GM19397 (cell line): ENCODE results near the gene POMGNT2.
"Not testable (repeated sequence)": the region's sequence is repeated elsewhere in the genome, so short reads cannot be mapped to it uniquely, and the experiment has no call there.

Experiments
- ATAC-seq: cut with Tn5 transposase; IDR thresholded peaks from one replicate; pipeline ENCODE4 v1.9.1; 2021; ENCODE audit warnings: mild to moderate bottlenecking, moderate library complexity; ENCODE audit not compliant: unreplicated experiment

The POMGNT2 gene

DNA sequence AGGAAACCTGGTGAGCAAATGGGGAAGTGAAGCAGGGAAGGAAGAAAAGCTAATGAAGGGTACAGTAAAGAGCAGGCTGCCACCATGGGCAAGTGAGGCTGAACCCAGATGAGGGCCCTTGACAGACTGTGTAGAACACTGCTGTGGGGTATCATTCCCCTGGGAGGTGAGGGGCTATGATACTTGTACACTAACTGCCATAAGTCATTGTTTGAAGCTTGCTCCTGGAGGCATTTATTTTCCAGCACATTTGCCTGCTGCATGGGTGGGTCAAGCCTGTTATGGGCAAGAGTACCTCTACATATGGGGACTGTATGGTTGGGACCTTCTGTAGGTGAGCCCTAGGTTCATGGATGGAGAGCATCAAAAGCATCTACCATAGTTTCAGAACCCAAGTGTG lies 57.4 kb downstream of the POMGNT2 start:
- ATAC-seq: no peak

GRCh38 chr3:43046583-43046982 lies 59.3 kb downstream of the POMGNT2 start:
- ATAC-seq: no peak

- ATAC-seq: not testable (repeated sequence)
Observed at GRCh38 chr3:43045079-43045478, 60.8 kb downstream of the POMGNT2 start.

DNA sequence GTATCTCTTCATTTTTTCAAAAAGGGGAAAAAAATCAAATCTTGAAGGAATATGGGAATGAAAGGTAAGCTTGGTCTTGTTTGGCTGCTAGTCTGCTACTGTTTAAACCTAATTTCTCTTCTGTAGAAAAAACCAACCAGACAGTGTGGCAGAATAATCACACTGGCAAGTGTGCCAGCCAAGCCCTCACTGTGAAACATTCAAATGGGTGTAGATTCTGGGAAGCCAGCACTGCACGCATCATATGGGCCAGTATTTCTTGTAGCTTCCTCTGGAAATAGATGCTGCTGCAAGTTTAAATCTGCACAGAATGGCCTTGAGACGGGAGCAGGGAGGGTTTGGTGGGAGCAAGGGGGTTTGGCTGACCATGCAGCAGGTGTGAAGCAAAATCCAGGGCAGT lies 62.1 kb downstream of the POMGNT2 start:
- no peak for ATAC-seq

DNA sequence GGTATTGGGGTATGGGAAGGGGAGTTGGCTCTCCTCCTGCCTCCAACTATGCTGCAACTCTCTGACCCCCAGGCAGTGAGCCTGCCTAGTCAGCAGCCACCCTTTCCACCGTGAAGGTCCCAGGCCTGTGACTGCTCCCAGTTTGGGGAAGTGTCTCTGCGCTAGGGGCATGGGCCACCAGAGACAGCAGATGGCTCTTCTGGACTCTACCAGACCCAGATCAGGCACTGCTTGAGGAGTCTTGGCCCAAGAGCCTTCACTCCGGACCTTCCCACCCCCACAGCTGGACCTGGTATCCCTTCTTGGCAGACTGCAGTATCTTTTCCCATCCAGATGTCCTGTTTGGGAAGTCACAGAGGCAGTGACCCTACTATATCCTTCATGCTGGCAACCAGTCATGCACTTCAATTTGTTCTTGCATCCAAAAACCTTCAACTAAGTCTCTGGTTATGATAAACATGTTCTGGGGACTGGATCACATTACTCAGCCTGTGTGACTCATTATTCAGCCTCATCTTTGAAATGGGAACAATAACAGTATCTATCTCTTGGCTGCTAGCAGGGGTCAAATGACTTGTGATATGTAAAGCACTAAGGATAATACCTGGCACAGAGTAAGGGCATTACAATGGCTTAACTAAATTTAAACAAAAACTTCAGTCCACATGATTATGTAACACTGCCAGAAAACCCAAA lies 62.7 kb downstream of the POMGNT2 start:
- ATAC-seq: no peak

DNA sequence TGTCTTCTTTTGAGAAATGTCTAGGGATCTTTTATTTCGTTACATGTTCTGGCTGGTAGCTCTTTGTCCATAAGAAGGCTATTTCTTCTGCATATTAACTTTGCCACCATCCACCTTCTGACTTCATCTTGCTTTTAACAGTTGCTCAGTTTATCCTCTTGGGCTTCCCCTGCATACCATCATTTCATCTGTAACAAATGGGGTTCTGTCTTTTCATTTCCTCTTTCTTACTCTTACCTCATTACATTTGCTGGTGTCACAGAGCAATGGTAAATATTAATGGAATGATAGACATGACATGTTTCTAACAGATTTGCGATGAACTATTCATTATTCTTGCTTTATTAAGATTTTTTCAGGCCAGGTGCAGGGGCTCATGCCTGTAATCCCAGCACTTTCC lies 64.4 kb downstream of the POMGNT2 start:
- ATAC-seq: no peak

- no peak for ATAC-seq
Observed at GRCh38 chr3:43038010-43038409, 67.9 kb downstream of the POMGNT2 start.

- ATAC-seq: no peak
Observed at GRCh38 chr3:43036621-43037423, 69.1 kb downstream of the POMGNT2 start.

GRCh38 chr3:43035801-43036365 lies 70.0 kb downstream of the POMGNT2 start:
- ATAC-seq: no peak

DNA sequence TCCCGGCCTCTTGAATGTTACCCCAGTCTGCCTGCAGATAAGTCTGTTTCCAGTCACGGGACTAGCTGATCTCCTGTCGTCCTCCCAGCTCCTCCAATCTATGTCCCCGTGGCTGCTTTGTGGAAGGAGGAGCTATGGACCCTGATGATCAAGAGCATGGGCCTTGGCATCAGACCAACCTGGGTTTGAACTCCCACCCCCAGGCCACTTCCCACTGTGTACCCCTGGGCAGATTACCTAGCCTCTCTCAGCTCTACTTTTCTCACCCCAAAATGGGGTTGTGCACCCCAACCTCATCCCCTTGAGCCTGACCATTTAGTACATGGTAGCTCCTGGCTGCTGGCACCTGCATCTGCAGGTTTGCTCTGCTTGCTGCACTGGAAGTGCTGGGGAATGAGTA lies 71.0 kb downstream of the POMGNT2 start:
- no peak for ATAC-seq

GRCh38 chr3:43034200-43034599 lies 71.7 kb downstream of the POMGNT2 start:
- no peak for ATAC-seq

DNA sequence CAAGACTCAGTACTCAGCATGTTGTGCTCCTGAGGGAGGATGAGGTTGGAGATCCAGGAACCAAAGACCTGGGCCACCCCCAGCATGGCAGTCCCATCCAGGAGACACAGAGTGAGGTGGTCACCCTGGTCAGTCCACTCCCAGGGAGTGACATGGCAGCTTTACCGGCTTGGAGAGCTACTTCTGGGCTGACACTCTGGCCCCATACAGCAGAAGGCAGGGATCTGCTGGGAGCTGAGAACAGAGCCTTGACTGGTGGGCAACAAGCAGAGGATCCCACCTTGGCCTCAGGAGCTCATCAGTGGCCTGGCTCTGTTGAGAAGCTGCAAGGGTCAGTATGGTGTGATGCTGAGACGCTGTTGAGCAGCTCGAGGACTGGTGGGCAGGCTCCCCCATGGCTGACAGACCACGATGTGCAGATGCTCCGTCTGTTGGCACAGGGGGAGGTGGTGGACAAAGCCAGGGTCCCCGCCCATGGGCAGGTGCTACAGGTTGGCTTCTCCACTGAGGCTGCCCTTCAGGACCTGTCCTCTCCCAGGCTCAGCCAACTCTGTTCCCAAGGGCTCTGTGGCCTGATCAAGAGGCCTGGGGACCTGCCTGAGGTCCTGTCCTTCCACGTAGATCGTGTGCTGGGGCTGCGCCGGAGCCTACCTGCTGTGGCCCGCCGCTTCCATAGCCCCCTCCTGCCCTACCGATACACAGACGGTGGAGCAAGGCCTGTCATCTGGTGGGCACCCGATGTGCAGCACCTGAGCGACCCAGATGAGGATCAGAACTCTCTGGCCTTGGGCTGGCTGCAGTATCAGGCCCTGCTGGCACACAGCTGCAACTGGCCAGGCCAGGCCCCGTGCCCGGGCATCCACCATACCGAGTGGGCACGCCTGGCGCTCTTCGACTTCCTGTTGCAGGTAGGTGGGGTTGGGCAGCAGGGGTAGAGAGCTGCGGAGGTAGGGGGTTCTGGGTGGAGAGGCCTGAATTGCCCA lies 72.9 kb downstream of the POMGNT2 start:
- ATAC-seq: no peak

DNA sequence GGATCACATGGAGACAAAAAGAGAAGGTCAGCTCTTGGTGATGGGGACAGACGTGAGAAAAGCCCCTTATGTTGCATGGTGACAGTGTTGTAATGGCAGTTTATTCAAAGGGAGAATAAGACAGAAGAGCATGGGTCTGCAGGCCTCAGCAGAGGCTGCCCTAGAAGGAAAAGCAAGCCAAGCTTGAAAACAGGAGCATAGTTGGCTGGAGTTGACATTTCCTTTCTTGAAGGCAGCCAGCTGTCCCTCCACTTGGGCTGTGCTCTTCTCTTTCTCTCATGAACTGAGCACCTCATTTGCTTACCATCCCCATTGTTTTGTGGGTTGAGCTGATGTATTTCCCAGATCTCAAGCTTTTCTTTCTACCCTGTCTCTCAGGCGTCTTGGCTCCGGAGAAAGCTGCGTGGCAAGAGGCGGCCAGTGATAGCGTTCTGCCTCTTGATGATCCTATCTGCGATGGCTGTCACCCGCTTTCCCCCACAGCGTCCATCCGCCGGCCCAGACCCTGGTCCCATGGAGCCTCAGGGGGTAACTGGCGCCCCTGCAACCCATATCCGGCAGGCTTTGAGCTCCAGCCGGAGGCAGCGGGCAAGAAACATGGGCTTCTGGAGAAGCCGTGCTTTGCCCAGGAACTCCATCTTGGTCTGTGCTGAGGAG lies 73.9 kb downstream of the POMGNT2 start:
- ATAC-seq: no peak

DNA sequence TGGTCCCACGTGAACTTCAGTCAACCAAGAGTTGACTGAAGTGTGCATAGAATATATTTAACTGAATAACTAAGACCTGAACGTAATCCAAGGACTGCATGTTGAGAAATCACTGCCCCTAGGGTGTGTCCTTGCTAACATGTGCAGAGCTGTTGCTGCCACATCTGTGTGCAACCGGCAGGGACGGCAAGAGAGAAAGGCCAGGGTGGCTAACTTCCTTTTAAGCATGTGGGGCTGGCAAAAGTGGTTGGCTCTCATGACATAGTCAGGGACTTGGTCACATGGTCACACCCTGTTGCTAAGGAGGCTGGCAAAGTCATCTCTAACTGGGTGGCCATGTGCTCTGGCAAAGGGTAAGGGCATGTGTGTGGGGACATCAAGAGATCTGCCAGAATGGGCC lies 74.4 kb downstream of the POMGNT2 start:
- ATAC-seq: no peak

- ATAC-seq: no peak
Observed at GRCh38 chr3:43030162-43030935, 75.5 kb downstream of the POMGNT2 start.
